ENCODE results near the gene MAPK8IP3.
"Not testable (repeated sequence)": the region's sequence is repeated elsewhere in the genome, so short reads cannot be mapped to it uniquely, and the experiment has no call there.

Gene MAPK8IP3

DNA sequence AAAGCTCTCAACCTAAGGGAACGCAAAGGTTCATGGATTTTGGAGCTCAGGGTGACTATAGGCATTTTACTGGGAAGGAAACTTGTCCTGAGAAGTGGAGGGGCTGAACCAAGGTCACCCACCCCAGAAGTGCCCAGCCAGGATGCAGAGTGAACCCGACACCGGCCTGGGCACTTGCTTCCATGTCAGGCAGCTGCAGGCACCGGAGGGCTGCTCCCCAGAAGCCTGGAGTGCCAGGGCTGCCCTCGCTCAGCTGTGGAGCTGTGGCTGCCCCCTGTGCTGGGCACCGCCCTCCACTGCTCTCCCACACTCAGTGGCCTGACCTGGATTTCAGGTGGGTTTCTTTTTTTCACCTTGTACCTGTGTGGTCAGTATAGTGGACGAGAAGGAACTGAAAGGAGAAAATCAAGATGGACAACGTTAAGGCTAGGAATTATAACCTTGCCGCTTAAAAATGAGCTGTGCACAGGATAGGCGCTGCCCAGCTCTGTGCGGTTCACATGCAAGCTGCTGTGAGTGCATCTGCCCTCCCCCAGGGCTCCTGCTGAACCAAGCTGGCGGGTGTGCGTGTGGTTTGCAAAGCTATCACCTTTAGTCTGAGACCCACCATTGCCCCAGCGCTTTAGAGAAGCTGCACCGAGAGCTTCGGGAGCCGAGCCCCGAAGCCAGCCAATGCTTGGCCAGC, 2.2 kb downstream of the MAPK8IP3 start:
- peak overlapping the region in 5 of 21 experiments; percentile 29 to 97 (median 31) for H3K27ac ChIP-seq

DNA sequence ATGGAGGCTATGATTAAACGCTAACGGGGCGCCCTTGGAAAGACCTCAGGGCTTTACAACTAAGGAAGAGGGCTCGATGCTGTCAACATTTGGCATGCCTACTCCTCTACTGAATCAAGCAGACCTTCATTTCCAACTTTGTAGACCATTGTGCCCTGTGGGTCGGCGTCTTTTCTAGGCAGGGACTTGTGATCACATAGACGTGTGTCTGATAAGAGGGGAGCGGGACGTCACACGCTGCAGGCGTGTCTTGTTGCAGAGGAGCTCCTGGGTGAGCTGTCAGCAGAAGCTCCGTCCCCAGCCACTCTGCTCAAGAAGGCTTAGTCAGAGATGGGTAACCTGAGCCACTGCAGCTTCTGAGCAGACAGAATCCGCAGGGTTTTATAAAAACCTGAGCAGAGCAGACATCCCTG, 2.8 kb downstream of the MAPK8IP3 start:
- Histone ChIP-seq H3K27ac (peak overlapping the region in 1 of 21 experiments; percentile 29), H3K4me3 (no peak overlapping the region)

More for the DNA sequence above, 2.2 kb downstream of the MAPK8IP3 start:
- H3K4me3 ChIP-seq, result no peak overlapping the region

DNA sequence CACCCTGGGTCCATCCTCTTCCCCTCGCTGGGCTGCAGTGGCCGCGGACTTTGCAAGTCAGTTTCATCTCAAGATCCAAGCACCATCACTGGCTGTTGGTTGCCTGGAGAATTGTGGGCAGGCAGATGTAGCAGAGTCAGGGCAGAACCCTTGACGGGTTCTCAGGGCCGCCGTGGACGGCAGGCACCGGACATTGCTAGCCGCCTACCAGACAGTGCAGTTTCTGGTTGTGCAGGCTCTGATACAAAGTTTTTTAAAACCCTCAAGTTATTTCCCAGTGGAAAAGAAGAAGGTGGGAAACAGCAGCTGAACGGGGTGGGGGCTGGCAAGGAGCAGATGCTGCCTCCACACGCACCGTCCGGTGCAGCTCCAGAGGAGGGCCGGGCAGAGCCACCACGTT, 3.4 kb downstream of the MAPK8IP3 start:
- Histone ChIP-seq H3K4me3 (no peak overlapping the region), H3K27ac (no peak overlapping the region)

DNA sequence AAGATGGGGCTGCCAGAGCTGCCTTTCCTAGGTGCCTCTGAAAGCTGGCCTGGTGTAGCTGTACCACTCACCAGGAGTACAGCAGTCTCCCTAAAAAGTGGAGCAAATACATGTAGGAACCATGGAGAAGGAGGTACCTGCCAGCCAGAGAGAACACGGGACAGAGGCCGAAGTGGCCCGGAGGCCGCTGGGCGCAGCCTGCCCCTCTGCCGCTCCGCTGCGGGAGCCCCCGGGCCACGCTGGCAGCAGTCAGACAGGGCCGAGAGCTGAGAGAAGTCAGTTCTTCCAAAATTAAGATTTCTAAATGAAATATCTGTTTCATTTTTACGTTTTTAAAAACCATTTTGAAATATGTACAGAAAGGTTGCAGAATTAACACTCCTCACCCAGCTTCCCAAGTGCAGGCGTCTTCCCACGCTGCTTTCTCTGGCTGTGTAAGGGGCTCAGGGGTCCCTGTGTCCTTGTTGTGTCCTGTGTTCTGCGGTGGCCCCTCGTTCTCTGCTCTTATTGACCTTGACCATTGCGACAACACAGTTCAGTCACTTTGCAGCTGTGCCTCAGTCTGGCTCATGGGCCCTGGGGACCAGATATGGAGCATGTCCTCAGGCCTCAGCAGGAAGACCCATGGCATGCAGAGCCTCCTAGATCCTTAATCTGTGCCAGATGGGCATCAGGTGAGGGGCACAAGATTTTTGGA, 5.0 kb downstream of the MAPK8IP3 start:
- no peak overlapping the region for H3K27ac ChIP-seq
- H3K4me3 ChIP-seq, result no peak overlapping the region

DNA sequence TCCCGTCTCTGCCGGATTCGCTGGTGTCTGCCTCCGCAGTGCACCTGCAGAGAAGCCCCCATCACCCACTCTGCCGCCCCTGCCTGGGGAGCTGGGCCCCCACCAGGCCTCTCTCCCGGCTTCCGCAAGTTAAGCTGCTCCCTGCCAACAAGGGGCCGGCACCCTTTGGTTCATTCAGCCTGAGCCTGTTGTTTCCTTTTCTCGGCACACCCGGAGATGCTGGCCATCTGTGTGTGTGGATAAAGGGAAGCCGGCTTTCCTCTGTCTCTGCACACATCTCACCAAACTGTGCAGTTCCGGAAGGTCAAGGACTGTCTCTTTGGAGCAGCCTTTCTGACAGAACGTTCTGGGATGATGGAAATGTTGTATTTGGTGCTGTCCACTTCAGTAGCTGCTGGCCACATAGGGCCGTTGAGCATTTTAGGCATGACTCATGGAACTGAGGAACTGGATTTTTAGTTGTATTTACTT, 6.8 kb downstream of the MAPK8IP3 start:
- H3K4me3 ChIP-seq, result no peak overlapping the region
- H3K27ac ChIP-seq, result peak overlapping the region in 2 of 21 experiments; percentile 29 to 63

DNA sequence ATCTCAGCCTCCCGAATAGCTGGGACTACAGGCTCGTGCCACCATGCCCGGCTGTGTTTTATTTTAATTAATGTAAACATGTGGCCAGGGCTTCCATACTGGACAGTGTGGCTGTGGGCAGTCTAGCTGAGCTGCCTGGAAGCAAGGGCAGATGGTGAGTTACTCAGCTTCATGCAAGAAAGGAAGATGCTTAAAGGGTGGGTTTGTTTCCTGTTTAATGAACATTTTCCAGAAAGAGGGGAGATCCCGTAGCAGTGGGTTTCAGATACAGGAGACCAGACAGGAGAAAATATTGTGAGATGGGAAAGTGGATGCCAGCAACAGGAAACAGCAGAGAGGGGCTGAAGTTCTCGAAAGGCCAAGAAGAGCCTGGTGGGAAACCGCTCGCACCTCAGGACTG, 7.3 kb downstream of the MAPK8IP3 start:
- Histone ChIP-seq H3K27ac (peak overlapping the region in 1 of 21 experiments; percentile 63), H3K4me3 (no peak overlapping the region)

DNA sequence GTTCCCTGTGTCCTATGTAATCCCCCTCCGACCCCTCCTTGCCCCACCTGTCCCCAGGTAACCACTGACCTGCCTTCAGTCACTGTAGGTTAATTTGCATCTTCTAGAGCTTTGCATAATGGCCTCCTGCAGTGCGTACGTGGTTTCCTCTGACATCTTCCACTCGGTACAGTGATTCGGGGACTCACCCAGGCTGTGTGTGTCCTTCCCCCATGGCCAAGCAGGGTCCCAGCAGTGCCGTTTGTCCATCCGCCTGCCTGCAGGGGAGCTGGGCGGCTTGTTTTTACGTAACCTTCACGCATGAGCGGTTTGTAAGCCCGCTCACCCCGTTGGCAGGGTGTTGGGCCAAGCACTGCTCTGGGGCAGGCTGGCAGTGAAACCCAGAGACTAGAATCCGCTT, 7.9 kb downstream of the MAPK8IP3 start:
- Histone ChIP-seq H3K27ac (peak overlapping the region in 1 of 21 experiments; percentile 66), H3K4me3 (no peak overlapping the region)

DNA sequence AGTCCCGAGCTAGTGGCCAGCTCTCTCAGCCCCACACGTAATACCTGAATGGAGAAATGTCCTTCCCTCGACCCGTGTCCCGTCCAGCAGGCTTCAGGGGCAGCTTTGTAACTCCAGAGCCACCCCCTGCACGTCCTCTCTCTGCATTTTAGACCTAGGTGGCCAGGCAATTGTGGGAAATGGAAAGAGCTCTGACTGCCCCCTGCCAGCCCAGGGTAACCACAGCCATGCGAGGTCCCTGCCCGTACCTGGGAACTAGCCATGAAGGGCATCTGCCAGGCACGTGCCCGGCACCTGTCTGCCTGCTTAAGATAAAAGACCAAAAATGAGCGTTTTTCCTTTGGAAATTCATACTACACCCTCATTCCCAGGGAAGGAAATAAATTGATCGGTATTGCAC, 9.2 kb downstream of the MAPK8IP3 start:
- Histone ChIP-seq H3K27ac (peak overlapping the region in 1 of 21 experiments; percentile 40), H3K4me3 (no peak overlapping the region)

DNA sequence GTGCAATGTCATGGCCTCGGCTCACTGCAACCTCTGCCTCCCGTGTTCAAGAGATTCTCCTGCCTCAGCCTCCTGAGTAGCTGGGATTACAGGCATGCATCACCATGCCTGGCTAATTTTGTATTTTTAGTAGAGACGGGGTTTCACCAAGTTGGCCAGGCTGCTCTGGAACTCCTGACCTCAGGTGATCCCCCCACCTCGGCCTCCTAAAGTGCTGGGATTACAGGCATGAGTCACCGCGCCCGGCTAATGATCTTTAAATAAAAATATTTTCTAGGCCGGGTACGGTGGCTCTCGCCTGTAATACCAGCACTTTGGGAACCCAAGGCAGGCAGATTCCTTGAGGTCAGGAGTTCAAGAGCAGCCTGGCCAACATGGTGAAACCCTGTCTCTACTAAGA, 12.2 kb downstream of the MAPK8IP3 start:
- H3K4me3 ChIP-seq, H3K27ac ChIP-seq: not testable (repeated sequence)

DNA sequence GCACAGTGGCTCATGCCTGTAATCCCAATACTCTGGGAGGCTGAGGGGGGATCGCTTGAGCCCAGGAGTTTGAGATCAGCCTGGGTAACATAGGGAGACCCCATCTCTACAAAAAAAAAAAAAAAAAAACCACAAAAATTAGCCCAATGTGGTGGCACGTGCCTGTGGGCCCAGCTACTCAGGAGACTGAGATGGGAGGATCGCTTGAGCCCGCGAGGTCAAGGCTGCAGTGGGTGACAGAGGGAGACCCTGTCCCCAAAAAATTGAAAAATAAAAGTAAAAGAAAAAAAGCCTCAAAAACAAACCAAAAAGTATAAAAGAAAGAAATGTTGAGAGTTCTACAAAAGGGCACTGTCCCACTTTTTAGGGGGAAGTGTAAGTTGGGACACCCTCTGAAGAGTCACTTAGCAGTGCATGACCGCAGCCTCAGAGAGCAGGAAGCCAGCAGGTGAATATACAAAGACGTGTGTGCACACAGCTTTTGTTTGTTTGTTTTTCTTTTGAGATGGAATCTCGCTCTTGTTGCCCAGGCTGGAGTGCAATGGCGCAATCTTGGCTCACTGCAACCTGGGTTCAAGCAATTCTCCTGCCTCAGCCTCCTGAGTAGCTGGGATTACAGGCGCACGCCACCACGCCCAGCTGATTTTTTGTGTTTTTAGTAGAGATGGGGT, 13.7 kb downstream of the MAPK8IP3 start:
- not testable (repeated sequence) for H3K4me3 ChIP-seq
- H3K27ac ChIP-seq, result peak overlapping the region in 2 of 21 experiments; percentile 1 to 14

GRCh38 chr16:1721372-1721771, 15.4 kb downstream of the MAPK8IP3 start:
- Histone ChIP-seq H3K27ac (peak overlapping the region in 18 of 21 experiments; percentile 14 to 80 (median 58)), H3K4me3 (no peak overlapping the region)

GRCh38 chr16:1723450-1724147, 17.6 kb downstream of the MAPK8IP3 start:
- Histone ChIP-seq H3K27ac (peak overlapping the region in 16 of 21 experiments; percentile 11 to 80 (median 64)), H3K4me3 (no peak overlapping the region)

DNA sequence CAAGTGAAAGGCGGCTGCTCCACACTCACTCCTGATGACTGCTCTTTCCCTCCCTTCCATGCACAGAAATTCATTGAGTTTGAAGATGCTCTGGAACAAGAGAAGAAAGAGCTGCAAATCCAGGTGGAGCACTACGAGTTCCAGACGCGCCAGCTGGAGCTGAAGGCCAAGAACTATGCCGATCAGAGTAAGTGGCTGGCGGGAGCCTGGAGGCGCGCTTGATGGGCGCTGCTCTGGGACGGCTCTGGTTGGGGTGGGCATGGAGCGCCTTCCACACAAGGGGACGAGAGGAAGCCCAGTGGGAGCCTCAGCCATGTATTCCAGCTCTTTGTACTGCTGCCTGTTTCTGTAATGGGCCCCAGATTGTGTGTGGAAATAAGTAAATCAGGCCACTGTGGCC, 18.5 kb downstream of the MAPK8IP3 start:
- Histone ChIP-seq H3K27ac (no peak overlapping the region), H3K4me3 (no peak overlapping the region)

GRCh38 chr16:1726661-1727502, 20.9 kb downstream of the MAPK8IP3 start:
- Histone ChIP-seq H3K4me3 (no peak overlapping the region), H3K27ac (no peak overlapping the region)

DNA sequence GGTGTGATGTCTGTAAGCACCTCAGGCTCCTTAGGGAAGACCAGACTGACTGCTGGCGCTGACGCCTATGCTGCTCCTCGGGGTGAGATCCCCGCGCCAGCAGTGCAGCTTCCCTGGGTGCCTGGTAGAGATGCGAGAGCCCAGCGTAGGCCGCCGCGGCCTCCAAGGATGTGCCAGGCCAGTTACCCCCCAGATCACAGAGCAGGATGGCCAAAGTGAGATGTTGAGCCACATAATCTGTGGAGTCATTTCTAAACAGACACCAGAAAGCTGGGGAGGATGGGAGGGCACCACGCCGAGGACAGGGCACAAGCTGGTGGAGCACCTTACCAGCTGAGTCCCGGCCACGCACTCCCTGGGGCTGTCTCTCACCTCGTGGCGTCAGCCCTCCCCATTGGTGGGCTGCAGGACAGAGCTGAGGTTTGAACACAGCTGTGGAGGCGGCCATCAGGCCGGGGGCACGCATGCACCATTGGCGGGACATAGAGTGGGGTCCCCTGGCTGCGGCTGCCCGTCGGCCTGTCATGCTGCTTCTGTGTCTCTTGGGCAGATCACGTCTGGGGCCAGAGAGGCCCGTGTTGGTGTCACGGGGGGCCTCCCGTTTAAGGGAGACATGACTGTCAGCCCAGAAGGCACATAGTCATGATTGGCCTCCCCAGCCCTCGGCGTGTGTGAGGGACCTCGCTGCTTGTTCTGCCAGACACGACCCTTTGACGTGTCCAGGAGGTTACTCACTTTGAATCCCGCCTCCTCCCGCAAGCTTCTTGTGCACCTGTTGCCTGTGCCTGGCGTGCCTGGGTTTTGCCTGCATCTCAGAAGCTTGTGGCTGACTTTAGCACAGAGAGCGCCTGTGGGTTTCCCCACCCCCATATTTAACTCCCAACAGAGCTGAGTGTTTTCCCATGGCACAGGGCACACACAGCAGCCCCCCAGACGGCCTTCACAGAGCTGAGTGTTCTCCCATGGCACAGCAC, 21.9 kb downstream of the MAPK8IP3 start:
- H3K4me3 ChIP-seq, result no peak overlapping the region
- H3K27ac ChIP-seq, result no peak overlapping the region

DNA sequence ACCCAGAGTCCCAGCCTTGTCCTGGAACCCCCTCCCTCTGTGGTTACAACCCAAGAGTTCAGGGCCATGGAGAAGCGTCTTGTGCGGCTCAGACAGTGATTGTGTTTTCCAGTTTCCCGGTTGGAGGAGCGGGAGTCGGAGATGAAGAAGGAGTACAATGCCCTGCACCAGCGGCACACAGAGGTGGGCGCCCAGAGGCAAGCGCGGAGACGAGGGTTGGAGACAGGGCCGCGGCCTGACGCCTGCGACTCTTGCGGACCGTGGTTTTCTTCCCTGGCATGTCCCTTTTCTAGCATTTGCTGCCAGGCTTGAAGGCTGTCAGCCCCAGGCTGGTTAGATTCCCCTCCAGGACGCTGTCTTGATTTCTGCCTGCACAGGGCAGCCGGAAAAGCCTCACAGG, 23.0 kb downstream of the MAPK8IP3 start:
- Histone ChIP-seq H3K27ac (no peak overlapping the region), H3K4me3 (no peak overlapping the region)

DNA sequence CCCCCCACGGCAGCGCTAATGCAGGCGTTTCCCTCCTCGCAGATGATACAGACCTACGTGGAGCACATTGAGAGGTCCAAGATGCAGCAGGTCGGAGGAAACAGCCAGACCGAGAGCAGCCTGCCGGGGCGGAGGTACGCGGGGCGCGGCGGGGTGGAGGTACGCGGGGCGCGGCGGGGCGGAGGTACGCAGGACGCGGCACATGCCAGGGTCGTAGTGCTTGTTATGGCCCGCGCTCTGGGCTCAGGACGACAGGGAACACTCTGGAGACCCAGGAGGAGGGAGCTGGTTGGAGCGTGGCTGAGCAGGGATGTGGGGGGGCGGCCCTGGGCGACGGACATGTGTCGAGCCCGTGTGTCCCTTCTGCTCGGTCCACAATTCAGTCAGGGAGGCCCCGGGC, 23.4 kb downstream of the MAPK8IP3 start:
- Histone ChIP-seq H3K27ac (no peak overlapping the region), H3K4me3 (no peak overlapping the region)

- Histone ChIP-seq H3K27ac (peak overlapping the region in 1 of 21 experiments; percentile 2), H3K4me3 (no peak overlapping the region)
These were observed 25.1 kb downstream of the MAPK8IP3 start for GRCh38 chr16:1731073-1731472.
